Gastrocnemius medialis (tissue), 4 donors: ENCODE measurements around the gene RNF215.

Experiments
- CTCF ChIP-seq, 5 experiments: fragments of 450-650 bp in 3 of 5; fragments of 200-600 bp in 2 of 5; sonication (generic) in 2 of 5; IDR thresholded peaks in 4 of 5; conservative IDR thresholded peaks in 1 of 5; 1 replicate in 4 of 5; 2 replicates in 1 of 5; pipeline ENCODE4 v1.5.1; 2016 to 2019; ENCODE audit warnings: antibody characterized with exemption in 5 of 5, mild to moderate bottlenecking in 3 of 5, moderate library complexity in 3 of 5
- POLR2A ChIP-seq, 2 donors: fragments of 450-650 bp; IDR thresholded peaks; one replicate each; pipeline ENCODE4 v1.6.1; 2017; ENCODE audit warnings: antibody characterized with exemption in 2 of 2, mild to moderate bottlenecking in 2 of 2, moderate library complexity in 2 of 2

DNA sequence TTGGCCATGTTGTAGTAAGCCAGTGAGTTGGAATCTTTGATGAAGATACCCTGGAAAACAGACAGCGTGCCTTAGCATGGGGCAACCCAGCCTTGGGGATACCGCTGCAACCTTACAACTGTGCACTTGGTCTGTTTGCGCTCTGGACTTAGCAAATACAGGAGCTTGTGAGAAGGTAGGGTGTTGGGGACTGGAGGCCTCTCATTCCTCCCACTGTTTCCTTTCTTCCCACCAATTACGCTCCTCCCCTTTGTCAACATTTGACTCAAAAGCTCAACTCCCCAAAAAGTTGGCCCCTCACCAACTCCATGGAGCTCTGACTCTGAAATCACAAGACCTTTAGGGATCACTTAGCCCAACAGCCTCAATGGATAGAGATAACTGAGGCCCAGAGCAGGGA lies 52.6 kb downstream of the RNF215 start:
- no peak for TF ChIP-seq POLR2A (IDR thresholded peaks at IDR 0.05)
- no peak for TF ChIP-seq CTCF (IDR thresholded peaks at IDR 0.05 in 4 of 5, conservative IDR thresholded peaks at IDR 0.05 in 1 of 5)
